Erythroblast (primary cell): ENCODE measurements around the gene BAIAP2L1.

ENCODE experiments used
- GATA1 ChIP-seq: IDR thresholded peaks from 2 replicates; pipeline ENCODE4 v1.6.1; 2011; ENCODE audit warnings: low read depth, mild to moderate bottlenecking, control low read depth, low read length, moderate library complexity
- POLR2A ChIP-seq: IDR thresholded peaks from 2 replicates; pipeline ENCODE4 v1.6.1; 2011; ENCODE audit warnings: mild to moderate bottlenecking, low read length

DNA sequence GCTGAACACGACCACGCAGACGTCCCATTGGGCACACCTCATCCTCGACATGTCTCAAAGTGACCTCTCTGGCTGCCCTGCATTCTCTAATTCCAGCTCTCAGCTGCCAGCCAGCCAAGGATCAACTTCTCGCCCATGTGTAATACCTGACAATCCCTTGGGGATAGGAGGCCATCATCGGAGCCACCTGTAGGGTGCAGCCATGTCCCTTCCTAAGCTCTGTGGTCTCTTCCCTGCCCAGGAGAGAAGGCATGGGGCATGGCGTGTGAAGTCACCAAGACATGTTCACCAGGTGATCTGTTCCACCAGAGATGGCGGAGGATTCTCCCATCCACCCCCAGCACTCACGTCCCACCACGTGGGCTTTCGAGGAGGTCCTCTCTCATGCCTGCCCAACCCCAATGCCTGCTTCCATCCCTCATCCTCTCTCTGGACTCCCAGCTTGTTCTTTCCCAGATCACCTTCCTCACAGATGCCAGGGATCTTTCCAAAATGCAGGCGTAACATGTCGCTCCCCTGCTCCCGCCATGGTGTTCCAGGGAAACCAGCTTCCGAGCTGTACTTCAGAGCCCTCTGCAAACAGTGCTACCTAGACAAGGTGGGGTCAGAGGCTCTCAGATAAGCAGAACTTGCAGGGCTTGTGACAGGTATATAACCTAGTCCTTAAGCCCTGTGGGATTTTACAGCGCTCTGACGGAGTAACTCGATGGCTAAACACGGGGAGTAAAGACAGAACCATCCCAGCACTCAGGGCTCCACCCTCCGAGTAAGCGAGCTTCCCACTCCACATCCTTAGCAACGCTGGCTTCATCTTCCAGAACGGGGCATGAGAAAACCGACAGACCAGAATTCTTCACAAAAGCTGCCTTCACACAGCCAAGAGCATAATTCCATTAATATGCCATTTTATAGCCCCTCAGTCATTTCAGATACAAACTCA is 78.3 kb downstream of the BAIAP2L1 start:
- TF ChIP-seq POLR2A (no peak), GATA1 (no peak)
